HL-60 (cell line): ENCODE results near the gene AK4.

ENCODE experiments used
- CTCF ChIP-seq: IDR thresholded peaks from one replicate; pipeline ENCODE4 v1.5.1; 2011; ENCODE audit warnings: low read length, control low read depth, inconsistent platforms; ENCODE audit not compliant: insufficient read depth
- POLR2AphosphoS5 ChIP-seq: IDR thresholded peaks from 2 replicates; pipeline ENCODE4 v1.6.1; 2012; ENCODE audit warnings: low read depth
- REST ChIP-seq: IDR thresholded peaks from 2 replicates; pipeline ENCODE4 v1.6.1; 2012; ENCODE audit warnings: low read depth; ENCODE audit not compliant: insufficient replicate concordance

- TF ChIP-seq POLR2AphosphoS5 (no peak), CTCF (no peak), REST (no peak)
Measured at GRCh38 chr1:65237503-65237902, 89.5 kb downstream of the AK4 start.
